DND-41 (cell line): Measurements from ENCODE around the gene RBM20.

ENCODE experiments used
- ATAC-seq: fragments of 200-7000 bp; cut with Tn5 transposase; 3 replicates; pipeline ENCODE4 v1.9.1; 2021; ENCODE audit warnings: low read depth; ENCODE audit not compliant: insufficient read depth
- DNase-seq: peaks from one replicate; pipeline ENCODE4 v3.0.0-alpha.2; 2020
- H2AFZ ChIP-seq: 2 replicates; pipeline ENCODE4 v1.6.0; 2012; ENCODE audit warnings: low read depth, low read length
- H3K27ac ChIP-seq: 2 replicates; pipeline ENCODE4 v1.5.1; 2012; ENCODE audit warnings: low read length, inconsistent platforms
- H3K27me3 ChIP-seq: fragments of 200-600 bp; sonication (generic); 2 replicates; pipeline ENCODE4 v1.6.0; 2012; ENCODE audit warnings: low read length, mild to moderate bottlenecking, inconsistent platforms; ENCODE audit not compliant: insufficient read depth, poor library complexity
- H3K36me3 ChIP-seq: 2 replicates; pipeline ENCODE4 v1.5.1; 2012; ENCODE audit warnings: low read length, inconsistent platforms; ENCODE audit not compliant: insufficient read depth
- H3K4me1 ChIP-seq: 2 replicates; pipeline ENCODE4 v1.5.1; 2012; ENCODE audit warnings: mild to moderate bottlenecking, low read length; ENCODE audit not compliant: insufficient read depth
- H3K4me2 ChIP-seq: 2 replicates; pipeline ENCODE4 v1.6.0; 2012; ENCODE audit warnings: mild to moderate bottlenecking, moderate library complexity, low read length, inconsistent platforms; ENCODE audit not compliant: insufficient read depth
- H3K4me3 ChIP-seq, 2 experiments: fragments of 200-600 bp in 1 of 2; shearing (Covaris generic) in 1 of 2; 2 replicates each; pipeline ENCODE4 v1.5.1; 2012 to 2016; ENCODE audit warnings: inconsistent platforms in 2 of 2, low read length in 2 of 2, mild to moderate bottlenecking in 2 of 2, low read depth in 1 of 2, moderate library complexity in 1 of 2
- H3K79me2 ChIP-seq: 2 replicates; pipeline ENCODE4 v1.6.0; 2012; ENCODE audit warnings: low read length, inconsistent platforms; ENCODE audit not compliant: insufficient read depth
- H3K9ac ChIP-seq: 2 replicates; pipeline ENCODE4 v1.6.0; 2012; ENCODE audit warnings: low read depth, mild to moderate bottlenecking, inconsistent platforms, low read length, moderate library complexity
- H3K9me3 ChIP-seq: 2 replicates; pipeline ENCODE4 v1.5.1; 2012; ENCODE audit warnings: low read length, moderate library complexity, mild to moderate bottlenecking, inconsistent platforms; ENCODE audit not compliant: insufficient read depth, severe bottlenecking
- H4K20me1 ChIP-seq: 2 replicates; pipeline ENCODE4 v1.6.0; 2012; ENCODE audit warnings: low read length; ENCODE audit not compliant: insufficient read depth
- CTCF ChIP-seq: IDR thresholded peaks from 2 replicates; pipeline ENCODE4 v1.5.1; 2012; ENCODE audit warnings: borderline replicate concordance, low read length, moderate library complexity, mild to moderate bottlenecking; ENCODE audit not compliant: poor library complexity, severe bottlenecking; ENCODE audit errors: extremely low read depth
- EZH2 ChIP-seq: IDR thresholded peaks from 3 replicates; pipeline ENCODE4 v1.6.1; 2012; ENCODE audit warnings: borderline replicate concordance, low read depth, mild to moderate bottlenecking, moderate library complexity, low read length, inconsistent platforms; ENCODE audit not compliant: severe bottlenecking

RBM20 gene

GRCh38 chr10:110754375-110755105 lies 110.4 kb downstream of the RBM20 start:
- Histone ChIP-seq H3K4me2 (no peak overlapping the region), H4K20me1 (no peaks in the 10 kb centered on the region), H3K27me3 (peaks cover 4% of the 10 kb centered on the region), H3K4me3 (no peak overlapping the region), H3K9ac (no peak overlapping the region), H2AFZ (no peak overlapping the region), H3K79me2 (no peaks in the 10 kb centered on the region), H3K27ac (no peak overlapping the region), H3K4me1 (no peaks in the 10 kb centered on the region), H3K9me3 (no peaks in the 10 kb centered on the region), H3K36me3 (no peaks in the 10 kb centered on the region)
- ATAC-seq (no peak), DNase-seq (no peak)
- no peak for TF ChIP-seq EZH2
- TF ChIP-seq CTCF, result no peak

GRCh38 chr10:110755781-110756180 lies 111.6 kb downstream of the RBM20 start:
- no peak for ATAC-seq
- H3K4me2 ChIP-seq, result no peak overlapping the region
- H4K20me1 ChIP-seq, result no peaks in the 10 kb centered on the region
- H3K79me2 ChIP-seq, result no peaks in the 10 kb centered on the region
- no peaks in the 10 kb centered on the region for H3K4me1 ChIP-seq
- H3K27ac ChIP-seq, result no peak overlapping the region
- H2AFZ ChIP-seq, result no peak overlapping the region
- peaks cover 4% of the 10 kb centered on the region for H3K27me3 ChIP-seq
- no peaks in the 10 kb centered on the region for H3K9me3 ChIP-seq
- no peak for DNase-seq
- no peak overlapping the region for H3K4me3 ChIP-seq
- TF ChIP-seq EZH2 (no peak), CTCF (no peak)
- no peaks in the 10 kb centered on the region for H3K36me3 ChIP-seq
- H3K9ac ChIP-seq, result no peak overlapping the region

- Histone ChIP-seq H3K4me1 (no peaks in the 10 kb centered on the region), H3K36me3 (no peaks in the 10 kb centered on the region), H3K4me3 (no peak overlapping the region), H3K27me3 (peaks cover 4% of the 10 kb centered on the region), H3K27ac (no peak overlapping the region), H4K20me1 (no peaks in the 10 kb centered on the region), H3K9ac (no peak overlapping the region), H2AFZ (no peak overlapping the region), H3K79me2 (no peaks in the 10 kb centered on the region), H3K9me3 (no peaks in the 10 kb centered on the region), H3K4me2 (no peak overlapping the region)
- ATAC-seq (no peak), DNase-seq (no peak)
- no peak for TF ChIP-seq CTCF
- TF ChIP-seq EZH2, result no peak
Observed at GRCh38 chr10:110756876-110757275, 112.7 kb downstream of the RBM20 start.
